ENCODE measurements around the gene CATSPER4.

Gene CATSPER4

DNA sequence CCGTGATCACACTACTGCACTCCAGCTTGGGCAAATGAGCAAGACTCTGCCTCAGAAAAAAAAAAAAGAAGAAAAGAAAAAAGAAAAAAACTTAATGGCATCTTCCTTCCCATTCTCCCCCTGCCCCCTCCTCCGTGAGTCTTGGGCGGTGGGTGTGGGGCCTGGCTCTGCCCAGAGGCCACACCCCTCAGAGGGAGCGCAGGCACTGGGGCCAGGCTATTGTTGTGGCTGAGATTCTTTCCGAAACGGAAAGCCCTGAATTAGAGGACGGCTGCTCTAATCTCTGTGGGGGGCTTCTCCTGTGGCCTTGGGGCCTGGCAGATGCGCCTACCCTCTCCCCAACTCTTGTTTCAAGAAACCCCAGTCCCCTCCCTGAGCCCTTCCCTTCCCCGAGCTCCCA lies 35.7 kb upstream of the CATSPER4 start:
- no peak overlapping the region for H2AFZ ChIP-seq (ENCODE audit: low read length)
- no peaks in the 10 kb centered on the region for H3K9me2 ChIP-seq (replicated peaks; ENCODE audit: insufficient read depth, low read length)
- no peaks in the 10 kb centered on the region; the same call in 1 of the 2 replicates for H3K27me3 ChIP-seq (replicated peaks; ENCODE audit: insufficient read depth, low read length)
- no peaks in the 10 kb centered on the region for H3K79me2 ChIP-seq (ENCODE audit: low read length)
- DNase-seq, result no peak
- H3K27ac ChIP-seq (ENCODE audit: low read length), result no peak overlapping the region
- H3K36me3 ChIP-seq (replicated peaks; ENCODE audit: insufficient read depth, low read length), result no peaks in the 10 kb centered on the region
- H3K4me2 ChIP-seq (ENCODE audit: low read depth, low read length), result no peak overlapping the region
- H3F3A ChIP-seq (ENCODE audit: insufficient read depth, low read length), result no peaks in the 10 kb centered on the region
- H3K4me3 ChIP-seq (ENCODE audit: low read length), result no peak overlapping the region
- H3K9ac ChIP-seq (ENCODE audit: low read length), result no peak overlapping the region
- no peak for TF ChIP-seq CTCF (IDR thresholded peaks at IDR 0.05; ENCODE audit: low read length)
- H4K20me1 ChIP-seq (ENCODE audit: insufficient read depth, low read length), result no peaks in the 10 kb centered on the region
- H3K4me1 ChIP-seq (ENCODE audit: low read length), result no peaks in the 10 kb centered on the region
- H3K9me3 ChIP-seq (replicated peaks; ENCODE audit: insufficient read depth, low read length), result no peaks in the 10 kb centered on the region

DNA sequence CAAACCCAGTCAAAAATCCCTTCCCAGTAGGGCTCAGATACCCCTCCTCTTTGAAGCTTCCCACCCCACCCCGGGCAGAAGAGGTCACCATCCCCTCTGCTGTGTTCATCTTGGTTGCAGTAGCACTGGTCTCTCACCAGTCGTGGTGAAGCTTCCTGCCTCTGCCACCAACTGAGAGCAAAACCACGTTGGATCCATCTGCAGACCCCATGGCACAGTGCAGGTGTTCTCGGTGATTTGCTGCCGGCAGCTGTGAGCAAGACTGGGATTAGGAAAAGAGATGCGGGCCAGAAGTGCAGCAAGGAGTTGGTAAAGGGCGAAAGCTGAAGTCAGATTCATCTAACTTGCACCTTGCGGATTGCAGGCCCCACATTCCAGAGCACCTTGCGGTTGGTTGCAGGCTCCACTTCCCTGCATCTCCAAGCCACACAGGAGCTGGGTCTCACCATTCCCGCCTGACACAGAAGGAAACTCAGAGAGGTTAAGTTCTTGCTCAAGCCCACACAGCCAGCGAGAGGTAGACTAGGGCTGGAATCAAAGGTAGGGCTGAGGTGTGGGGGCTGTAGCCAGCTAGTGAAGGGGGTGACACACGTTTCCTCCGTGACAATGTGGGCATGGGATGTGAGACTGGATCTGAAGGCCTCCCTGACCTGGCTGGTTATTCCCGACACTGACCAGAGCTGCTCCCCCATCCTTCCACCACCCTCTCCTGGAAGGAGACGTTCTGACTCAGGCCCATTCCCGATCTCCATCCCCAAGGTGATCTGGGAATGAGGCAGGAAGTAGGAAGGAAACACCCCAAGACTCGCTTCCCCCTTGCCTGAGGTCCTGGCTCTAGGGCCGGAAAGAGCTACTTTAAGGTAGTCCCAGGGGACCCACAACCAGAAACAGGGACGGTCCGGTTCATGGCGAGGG lies 34.8 kb upstream of the CATSPER4 start:
- H3K4me2 ChIP-seq (ENCODE audit: low read depth, low read length), result no peak overlapping the region
- no peaks in the 10 kb centered on the region for H3F3A ChIP-seq (ENCODE audit: insufficient read depth, low read length)
- no peak overlapping the region for H3K27ac ChIP-seq (ENCODE audit: low read length)
- no peaks in the 10 kb centered on the region for H4K20me1 ChIP-seq (ENCODE audit: insufficient read depth, low read length)
- no peak for DNase-seq
- no peak overlapping the region for H3K9ac ChIP-seq (ENCODE audit: low read length)
- H3K27me3 ChIP-seq (replicated peaks; ENCODE audit: insufficient read depth, low read length), result no peaks in the 10 kb centered on the region; the same call in 1 of the 2 replicates
- no peak overlapping the region for H3K4me3 ChIP-seq (ENCODE audit: low read length)
- TF ChIP-seq CTCF (IDR thresholded peaks at IDR 0.05; ENCODE audit: low read length) (no peak), EZH2phosphoT487 (IDR thresholded peaks at IDR 0.05; ENCODE audit: low read length) (no peak), EZH2 (optimal IDR thresholded peaks at IDR 0.05; ENCODE audit: low read depth, low read length) (no peak)
- H3K79me2 ChIP-seq (ENCODE audit: low read length), result no peaks in the 10 kb centered on the region
- H3K9me2 ChIP-seq (replicated peaks; ENCODE audit: insufficient read depth, low read length), result no peaks in the 10 kb centered on the region
- no peaks in the 10 kb centered on the region for H3K4me1 ChIP-seq (ENCODE audit: low read length)
- no peaks in the 10 kb centered on the region for H3K9me3 ChIP-seq (replicated peaks; ENCODE audit: insufficient read depth, low read length)
- no peak overlapping the region for H2AFZ ChIP-seq (ENCODE audit: low read length)
- no peaks in the 10 kb centered on the region for H3K36me3 ChIP-seq (replicated peaks; ENCODE audit: insufficient read depth, low read length)

- no peak overlapping the region for H3K27ac ChIP-seq (ENCODE audit: low read length)
- no peak for DNase-seq
Measured at GRCh38 chr1:26156285-26157038, 33.9 kb upstream of the CATSPER4 start.

More at GRCh38 chr1:26156285-26157038, 33.9 kb upstream of the CATSPER4 start:
- no peak for TF ChIP-seq EZH2phosphoT487 (IDR thresholded peaks at IDR 0.05; ENCODE audit: low read length)
- no peak for TF ChIP-seq EZH2 (optimal IDR thresholded peaks at IDR 0.05; ENCODE audit: low read depth, low read length)
- TF ChIP-seq CTCF (IDR thresholded peaks at IDR 0.05; ENCODE audit: low read length), result no peak
- H3F3A ChIP-seq (ENCODE audit: insufficient read depth, low read length), result no peaks in the 10 kb centered on the region
- no peaks in the 10 kb centered on the region for H3K9me3 ChIP-seq (replicated peaks; ENCODE audit: insufficient read depth, low read length)
- H2AFZ ChIP-seq (ENCODE audit: low read length), result no peak overlapping the region
- H3K9ac ChIP-seq (ENCODE audit: low read length), result no peak overlapping the region
- no peak overlapping the region for H3K4me2 ChIP-seq (ENCODE audit: low read depth, low read length)
- H3K79me2 ChIP-seq (ENCODE audit: low read length), result no peaks in the 10 kb centered on the region
- H4K20me1 ChIP-seq (ENCODE audit: insufficient read depth, low read length), result no peaks in the 10 kb centered on the region
- H3K4me3 ChIP-seq (ENCODE audit: low read length), result no peak overlapping the region
- peaks cover 5% of the 10 kb centered on the region; the same call in 1 of the 2 replicates for H3K4me1 ChIP-seq (ENCODE audit: low read length)
- H3K36me3 ChIP-seq (replicated peaks; ENCODE audit: insufficient read depth, low read length), result no peaks in the 10 kb centered on the region
- no peaks in the 10 kb centered on the region for H3K9me2 ChIP-seq (replicated peaks; ENCODE audit: insufficient read depth, low read length)
- peaks cover 8% of the 10 kb centered on the region for H3K27me3 ChIP-seq (replicated peaks; ENCODE audit: insufficient read depth, low read length)
